K562 (cell line): ENCODE data around the gene MADCAM1. TPM values are rescaled to one million over a fixed set of nuclear protein-coding genes. Genes with fewer than 3 reads are reported as not detected.

ENCODE experiments used
- BDP1 ChIP-seq: IDR thresholded peaks from 3 replicates; pipeline ENCODE4 v1.6.1; 2011; ENCODE audit not compliant: insufficient read length, insufficient read depth
- CBX2 ChIP-seq: fragments of 200-600 bp; sonication (generic); IDR thresholded peaks from one replicate; pipeline ENCODE4 v1.6.1; 2012; ENCODE audit warnings: mild to moderate bottlenecking, low read length, inconsistent platforms; ENCODE audit not compliant: insufficient read depth, poor library complexity, severe bottlenecking
- CBX5 ChIP-seq: IDR thresholded peaks from 2 replicates; pipeline ENCODE4 v1.6.1; 2014; ENCODE audit warnings: low read depth, borderline replicate concordance
- DACH1 ChIP-seq: fragments of 450-650 bp; IDR thresholded peaks from 2 replicates; pipeline ENCODE4 v1.6.1; 2018; ENCODE audit not compliant: partially characterized antibody
- DDX20 ChIP-seq: fragments of 450-650 bp; IDR thresholded peaks from 2 replicates; pipeline ENCODE4 v1.6.1; 2016; ENCODE audit warnings: missing genetic modification characterization, low read depth, mild to moderate bottlenecking, missing compliant biosample characterization, moderate library complexity
- DNMT1 ChIP-seq: fragments of 450-650 bp; IDR thresholded peaks from 2 replicates; pipeline ENCODE4 v1.6.1; 2016; ENCODE audit warnings: antibody characterized with exemption, mild to moderate bottlenecking
- HMGN3 ChIP-seq: IDR thresholded peaks from 2 replicates; pipeline ENCODE4 v1.6.1; 2011; ENCODE audit warnings: borderline replicate concordance, low read depth, mild to moderate bottlenecking, mixed read lengths, low read length; ENCODE audit not compliant: insufficient read length; ENCODE audit errors: extremely low read depth
- JUN ChIP-seq, 2 experiments: sonication (generic) in 1 of 2; formaldehyde crosslinking in 1 of 2; IDR thresholded peaks; 2 replicates each; pipeline versions ENCODE4 v1.6.1 to v1.8.0; 2012 to 2022; ENCODE audit warnings: borderline replicate concordance in 2 of 2, mild to moderate bottlenecking in 2 of 2, improper control_type of control experiment in 1 of 2, low read depth in 1 of 2, low read length in 1 of 2, missing genetic modification reagents in 1 of 2
- LARP7 ChIP-seq: fragments of 450-650 bp; IDR thresholded peaks from 2 replicates; pipeline ENCODE4 v1.6.1; 2016
- POLR3G ChIP-seq: IDR thresholded peaks from 2 replicates; pipeline ENCODE4 v1.6.1; 2011; ENCODE audit not compliant: insufficient read length, insufficient replicate concordance; ENCODE audit errors: extremely low read depth
- RAD51 ChIP-seq: fragments of 450-650 bp; IDR thresholded peaks from 2 replicates; pipeline ENCODE4 v1.7.1; 2016; ENCODE audit warnings: low read depth, mild to moderate bottlenecking, borderline replicate concordance
- SAFB ChIP-seq: fragments of 200-400 bp; formaldehyde crosslinking; IDR thresholded peaks from 2 replicates; pipeline ENCODE4 v1.6.1; 2017; ENCODE audit warnings: low read depth, low read length, borderline replicate concordance
- SP2 ChIP-seq: IDR thresholded peaks from 2 replicates; pipeline ENCODE4 v1.6.1; 2011; ENCODE audit warnings: mild to moderate bottlenecking, low read depth, low read length, moderate library complexity; ENCODE audit not compliant: poor library complexity, severe bottlenecking; ENCODE audit errors: extremely low read depth
- ZBTB43 ChIP-seq: sonication (generic); formaldehyde crosslinking; IDR thresholded peaks from 2 replicates; pipeline ENCODE4 v1.8.0; 2023; ENCODE audit warnings: mild to moderate bottlenecking, missing genetic modification reagents
- ZKSCAN1 ChIP-seq: fragments of 150-350 bp; IDR thresholded peaks from 2 replicates; pipeline ENCODE4 v1.6.1; 2016; ENCODE audit warnings: low read depth, low read length
- ZNF263 ChIP-seq: sonication (generic); formaldehyde crosslinking; IDR thresholded peaks from 2 replicates; pipeline ENCODE4 v1.8.0; 2022; ENCODE audit warnings: mild to moderate bottlenecking, missing genetic modification reagents, borderline replicate concordance
- ZNF280B ChIP-seq: fragments of 250-450 bp; sonication (Bioruptor Pico); IDR thresholded peaks from 2 replicates; pipeline ENCODE4 v1.5.1; 2021; ENCODE audit warnings: mild to moderate bottlenecking
- ZNF592 ChIP-seq: fragments of 450-650 bp; IDR thresholded peaks from 2 replicates; pipeline ENCODE4 v1.6.1; 2017; ENCODE audit warnings: antibody characterized with exemption, mild to moderate bottlenecking
- polyA plus RNA-seq, 8 experiments: library from polyadenylated mRNA; depleted of rRNA in 4 of 8; stranded (reverse) in 5 of 8; unstranded in 3 of 8; fragments of >200 nt; fragmentation: Nextera tagmentation in 2 of 8; fragmentation: Illumina TruSeq in 1 of 8; extraction: Ambion mirVana in 2 of 8; extraction: Trizol in 1 of 8; gene quantifications; 2 replicates each; pipeline versions ENCODE4 v1.2.1 to v1.2.3, GENCODE V29; 2011 to 2014; ENCODE audit warnings: inconsistent platforms in 1 of 8, missing spikeins in 1 of 8
- total RNA-seq, 7 experiments: library from RNA; depleted of rRNA in 6 of 7; stranded (reverse); fragments of >200 nt in 6 of 7; fragmentation: Illumina TruSeq in 2 of 7; extraction: Trizol in 2 of 7; gene quantifications; 2 replicates each; pipeline versions ENCODE4 v1.2.1 to v1.2.3, GENCODE V29; 2011 to 2021; ENCODE audit warnings: low replicate concordance in 1 of 7

Gene MADCAM1
- total and polyA plus RNA-seq, 9 of the 15 experiments (the other 6 are each of a cell fraction or from before 2014, with no cell fraction given): 0.09 to 0.36 (median 0.09) TPM; not detected in 6

GRCh38 chr19:506404-507285 lies 10.4 kb downstream of the MADCAM1 start (continued):
- TF ChIP-seq JUN (IDR thresholded peaks at IDR 0.05; ENCODE audit: borderline replicate concordance, low read depth, low read length) (no peak; the same call in 1 of the 2 replicates), JUN (CRISPR knock-in tag; IDR thresholded peaks at IDR 0.05; ENCODE audit: borderline replicate concordance) (no peak; the same call in 1 of the 2 replicates), ZNF263 (CRISPR knock-in tag) (no peak), ZNF280B (CRISPR knock-in tag) (no peak), ZNF592 (peak; percentile 65; the same call in 1 of the 2 replicates), ZBTB43 (CRISPR knock-in tag) (no peak), DNMT1 (no peak), BDP1 (no peak), CBX2 (no peak), SP2 (no peak), DACH1 (no peak), HMGN3 (no peak), DDX20 (no peak), CBX5 (no peak), RAD51 (no peak), ZKSCAN1 (peak; percentile 39; the same call in 1 of the 2 replicates), SAFB (no peak), POLR3G (no peak), LARP7 (no peak)
